ENCODE results near the gene CHD5. TPM values are rescaled to one million over a fixed set of nuclear protein-coding genes. Genes with fewer than 3 reads are reported as not detected.

Gene CHD5
- total RNA-seq, 1 donor from 2014 or later = 31.4 TPM

DNA sequence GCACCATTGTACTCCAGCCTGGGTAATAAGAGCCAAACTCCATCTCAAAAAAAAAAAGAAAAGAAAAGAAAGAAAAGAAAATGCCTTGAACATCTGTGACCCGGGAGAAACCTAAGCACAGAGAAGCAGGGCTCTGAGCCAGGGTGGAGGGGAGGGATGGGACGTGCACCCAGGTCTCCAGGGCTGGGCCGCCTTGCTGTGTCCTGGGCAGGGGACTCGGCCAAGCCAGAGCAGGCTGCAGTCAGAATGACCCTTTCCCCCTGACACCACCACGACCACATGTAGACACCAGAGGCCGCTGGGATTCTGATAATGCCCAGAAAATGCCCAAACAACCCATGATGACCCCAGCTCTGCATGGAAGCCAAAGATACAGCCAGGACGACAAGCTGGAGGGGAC is 17.8 kb downstream of the CHD5 start:
- DNase-seq (ENCODE audit: low spot score in 2 of 2) = no peak
- no peak for FAIRE-seq

DNA sequence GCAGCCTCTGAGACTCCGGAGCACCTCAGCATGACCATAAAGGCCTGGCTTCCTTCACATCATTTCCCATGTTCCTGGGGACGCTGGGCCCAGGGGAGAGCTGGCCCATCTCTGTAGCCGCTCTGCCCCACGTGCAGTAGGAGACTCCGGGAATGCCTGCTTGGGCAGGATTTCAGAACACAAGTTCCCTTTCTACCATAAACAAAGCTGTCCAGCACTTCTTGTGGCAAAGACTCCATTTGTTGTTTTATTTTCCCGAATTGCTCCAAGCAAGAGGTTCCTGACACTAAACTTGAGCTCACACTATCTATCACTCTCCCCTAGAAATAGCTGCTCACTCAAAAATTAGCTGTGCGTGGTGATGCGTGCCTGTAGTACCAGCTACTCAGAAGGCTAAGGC is 21.9 kb downstream of the CHD5 start:
- no peak for DNase-seq (ENCODE audit: low spot score in 2 of 2)
- FAIRE-seq = no peak

DNA sequence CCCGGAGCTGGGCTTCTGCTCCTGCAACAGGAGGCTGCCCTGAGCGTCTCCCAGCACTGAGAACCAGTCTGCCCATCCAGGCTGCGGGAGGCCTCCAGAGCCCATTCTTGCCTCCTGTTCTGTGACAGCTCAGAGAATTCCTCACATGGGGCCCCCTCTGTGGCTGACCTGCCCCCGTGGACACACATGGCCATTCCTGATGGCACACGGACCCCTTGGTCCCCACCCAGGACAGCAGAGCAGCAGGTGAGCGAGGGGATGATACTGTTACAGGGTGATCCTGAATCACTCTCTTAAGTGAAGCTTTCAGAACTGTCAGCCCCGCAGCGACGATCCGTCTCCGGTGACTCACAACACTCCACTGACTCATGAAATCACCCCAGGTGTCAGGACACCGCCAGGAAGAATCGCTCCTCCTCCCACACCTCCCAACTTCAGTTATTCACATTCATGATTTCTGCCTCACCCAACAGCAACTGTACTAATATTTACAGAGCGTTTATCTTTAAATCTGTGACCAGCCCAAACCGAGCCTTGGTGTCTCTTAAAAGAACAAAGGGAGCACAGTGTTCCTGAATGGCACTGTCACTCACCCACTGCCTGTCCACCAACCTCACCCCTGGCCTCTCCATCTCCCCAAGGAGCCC is 22.5 kb downstream of the CHD5 start:
- peak in 1 of 2 donors; percentile 67 for DNase-seq (ENCODE audit: low spot score in 2 of 2)
- FAIRE-seq = no peak

DNA sequence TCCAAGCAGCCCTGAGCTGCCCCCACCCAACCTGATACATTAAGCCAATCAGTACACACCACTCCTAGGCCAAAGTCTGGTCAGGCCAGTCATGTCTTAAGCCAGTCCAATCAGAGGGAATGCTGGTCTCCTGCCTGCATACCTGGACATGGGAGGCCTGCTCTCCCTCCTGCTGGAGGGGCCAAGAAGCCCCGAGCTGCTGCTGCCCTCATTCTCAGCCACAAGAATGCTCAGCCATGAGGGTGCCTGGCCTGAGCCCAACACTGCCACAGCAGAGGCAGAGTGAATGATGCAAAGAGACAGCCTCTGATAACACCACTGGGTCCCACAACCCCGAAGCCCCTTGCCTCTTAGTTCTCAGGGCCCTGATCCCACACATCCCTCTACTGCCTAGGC is 23.0 kb downstream of the CHD5 start:
- DNase-seq (ENCODE audit: low spot score in 2 of 2) (no peak), FAIRE-seq (no peak)

DNA sequence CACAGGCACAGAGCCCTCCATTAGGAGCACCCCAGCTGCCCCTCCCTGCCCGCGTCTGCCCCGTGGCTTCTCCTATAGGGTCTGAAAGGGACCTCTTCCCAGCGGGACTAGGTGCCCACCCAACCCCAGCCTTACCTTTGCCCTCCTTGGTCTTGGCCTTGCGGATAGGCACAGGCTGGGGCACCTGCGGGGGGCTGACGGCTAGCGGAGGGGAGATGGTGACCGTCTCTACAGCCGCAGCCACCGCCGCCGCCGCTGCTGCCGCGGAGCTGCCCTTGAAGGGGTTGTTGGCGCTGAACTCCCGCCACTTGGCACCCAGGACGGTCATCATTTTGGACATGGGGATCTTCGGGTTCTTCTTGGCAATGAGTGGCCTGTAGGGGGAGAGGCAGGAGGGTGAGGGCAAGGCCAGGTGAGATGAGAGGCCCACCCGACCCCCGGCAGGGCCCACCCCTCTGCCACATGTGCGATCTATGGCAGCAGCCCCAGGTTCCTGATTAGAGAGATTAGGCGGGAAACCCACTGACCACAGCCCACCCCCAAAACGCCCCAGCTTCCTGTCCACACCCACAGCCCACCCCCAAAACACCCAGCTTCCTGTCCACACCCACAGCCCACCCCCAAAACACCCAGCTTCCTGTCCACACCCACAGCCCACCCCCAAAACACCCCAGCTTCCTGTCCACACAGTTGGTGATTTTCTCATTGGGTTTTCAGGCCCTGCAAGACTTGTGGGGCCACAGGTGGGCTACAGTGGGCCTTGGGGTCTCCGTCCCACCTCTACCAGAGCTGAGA is 25.4 kb downstream of the CHD5 start:
- DNase-seq (ENCODE audit: low spot score in 2 of 2) (no peak), FAIRE-seq (no peak)

DNA sequence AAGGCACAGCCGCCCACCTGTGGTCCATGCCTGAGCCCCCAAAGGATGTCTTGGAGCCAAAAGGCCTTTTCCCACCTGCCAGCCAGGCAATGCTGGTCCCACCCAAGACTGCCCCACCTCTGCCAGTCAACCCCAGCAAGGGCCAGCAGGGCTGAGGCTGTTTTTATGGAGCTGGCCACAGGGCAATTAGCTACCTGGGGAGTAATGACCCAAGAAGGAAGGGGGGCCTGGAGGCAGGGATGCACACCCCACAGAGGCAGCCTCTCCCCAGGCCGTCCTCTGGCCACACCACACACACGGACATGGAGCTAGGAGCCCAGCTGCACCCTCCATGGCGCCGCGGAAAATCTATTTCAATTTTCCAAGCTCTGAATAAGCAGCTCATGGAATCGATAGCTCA is 27.2 kb downstream of the CHD5 start:
- no peak for DNase-seq (ENCODE audit: low spot score in 2 of 2)
- FAIRE-seq = no peak

DNA sequence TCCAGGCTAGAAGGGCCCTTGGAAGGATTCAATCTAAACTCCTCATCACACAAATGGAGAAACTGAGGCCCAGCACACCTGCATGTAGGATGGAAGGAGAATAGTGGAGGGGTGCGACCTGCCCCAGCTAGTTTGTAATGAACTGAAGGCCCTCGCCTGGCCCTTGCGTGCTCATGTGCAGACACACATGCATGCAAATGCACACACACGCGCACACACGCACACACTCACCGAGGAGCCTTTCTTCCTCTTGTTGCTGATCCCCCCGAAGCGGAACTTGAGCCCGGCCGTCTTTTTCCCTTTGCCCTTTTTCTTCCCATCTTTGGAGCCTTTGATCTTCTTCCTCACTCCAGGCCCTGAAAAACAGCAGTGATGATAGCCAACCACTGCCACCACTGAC is 27.9 kb downstream of the CHD5 start:
- FAIRE-seq (no peak), DNase-seq (ENCODE audit: low spot score in 2 of 2) (no peak)

DNA sequence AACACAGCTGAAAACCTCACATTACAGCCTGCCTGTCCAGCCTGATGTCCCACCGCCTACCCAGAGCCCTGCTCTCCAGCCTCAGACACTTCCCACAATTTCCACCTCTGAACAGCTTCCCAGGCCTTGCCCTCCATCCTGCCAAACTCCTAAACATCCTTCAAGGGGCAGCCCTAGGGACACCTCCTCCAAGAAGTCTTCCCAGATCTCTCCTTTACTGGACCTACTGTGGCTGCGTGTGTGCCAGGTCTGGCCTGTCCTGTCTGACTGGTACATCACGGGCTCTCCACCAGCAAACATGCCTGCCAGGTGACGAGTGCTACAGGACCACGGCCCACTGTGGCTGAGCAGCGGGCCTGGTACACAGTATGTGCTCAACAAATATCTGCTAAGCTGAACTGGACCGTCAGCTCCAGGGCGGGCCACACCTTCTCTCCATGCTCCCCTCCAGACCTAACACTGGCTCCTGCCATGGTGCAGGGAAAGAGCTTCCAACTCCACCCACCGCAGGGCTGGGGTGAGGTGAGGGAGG is 28.8 kb downstream of the CHD5 start:
- FAIRE-seq = no peak
- DNase-seq (ENCODE audit: low spot score in 2 of 2) = no peak

DNA sequence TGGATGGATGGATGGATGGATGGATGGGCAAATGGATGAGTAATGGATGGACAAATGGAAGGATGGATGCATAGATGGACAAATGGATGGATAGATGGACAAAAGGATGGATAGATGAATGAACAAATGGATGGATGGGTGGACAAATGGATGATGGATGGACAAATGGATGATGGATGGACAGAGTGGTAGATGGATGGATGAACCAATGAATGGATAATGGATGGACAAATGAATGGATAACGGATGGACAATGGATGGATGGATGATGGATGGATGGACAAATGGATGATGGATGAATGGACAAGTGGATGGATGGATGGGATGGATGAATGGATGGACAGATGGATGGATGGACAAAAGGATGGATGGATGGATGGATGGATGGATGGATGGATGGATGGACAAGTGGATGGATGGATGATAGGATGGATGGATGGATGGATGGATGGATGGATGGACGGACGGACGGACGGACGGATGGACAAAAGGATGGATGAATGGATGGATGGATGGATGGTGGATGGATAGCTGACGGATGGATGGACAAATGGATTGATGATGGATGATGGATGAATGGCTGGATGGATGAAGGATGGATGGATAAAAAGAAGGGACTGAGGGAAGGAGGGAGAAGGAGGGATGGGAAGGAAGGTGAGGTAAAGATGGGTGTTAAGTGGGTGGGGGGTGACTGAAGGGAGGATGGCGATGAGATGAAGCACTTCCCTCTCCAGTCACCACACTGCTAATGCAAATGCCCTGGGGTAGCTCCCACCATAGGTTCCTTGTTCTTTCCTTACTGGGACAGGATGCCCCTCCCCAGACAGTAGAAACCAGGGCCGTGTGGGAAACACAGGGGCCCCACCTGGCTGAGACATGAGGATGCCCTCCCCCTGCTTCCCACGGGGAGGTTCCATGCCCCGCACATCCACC is 29.8 kb downstream of the CHD5 start:
- FAIRE-seq (no peak), DNase-seq (ENCODE audit: low spot score in 2 of 2) (no peak)

DNA sequence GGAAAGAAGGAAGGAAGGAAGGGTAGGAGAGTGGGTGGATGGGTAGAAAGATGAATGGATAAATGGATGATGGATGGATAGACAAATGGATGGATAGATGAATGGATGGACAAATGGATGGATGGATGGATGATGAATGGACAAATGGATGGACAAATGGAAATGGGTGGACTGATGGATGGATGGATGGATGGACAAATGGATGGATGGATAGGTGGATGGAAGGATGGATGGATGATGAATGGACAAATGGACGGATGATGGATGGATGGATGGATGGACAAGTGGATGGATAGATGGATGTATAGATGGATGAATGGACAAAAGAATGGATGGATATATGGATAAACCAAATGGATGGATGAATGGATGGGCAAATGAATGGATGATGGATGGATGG is 30.5 kb downstream of the CHD5 start:
- DNase-seq (ENCODE audit: low spot score in 2 of 2) = no peak
- no peak for FAIRE-seq

DNA sequence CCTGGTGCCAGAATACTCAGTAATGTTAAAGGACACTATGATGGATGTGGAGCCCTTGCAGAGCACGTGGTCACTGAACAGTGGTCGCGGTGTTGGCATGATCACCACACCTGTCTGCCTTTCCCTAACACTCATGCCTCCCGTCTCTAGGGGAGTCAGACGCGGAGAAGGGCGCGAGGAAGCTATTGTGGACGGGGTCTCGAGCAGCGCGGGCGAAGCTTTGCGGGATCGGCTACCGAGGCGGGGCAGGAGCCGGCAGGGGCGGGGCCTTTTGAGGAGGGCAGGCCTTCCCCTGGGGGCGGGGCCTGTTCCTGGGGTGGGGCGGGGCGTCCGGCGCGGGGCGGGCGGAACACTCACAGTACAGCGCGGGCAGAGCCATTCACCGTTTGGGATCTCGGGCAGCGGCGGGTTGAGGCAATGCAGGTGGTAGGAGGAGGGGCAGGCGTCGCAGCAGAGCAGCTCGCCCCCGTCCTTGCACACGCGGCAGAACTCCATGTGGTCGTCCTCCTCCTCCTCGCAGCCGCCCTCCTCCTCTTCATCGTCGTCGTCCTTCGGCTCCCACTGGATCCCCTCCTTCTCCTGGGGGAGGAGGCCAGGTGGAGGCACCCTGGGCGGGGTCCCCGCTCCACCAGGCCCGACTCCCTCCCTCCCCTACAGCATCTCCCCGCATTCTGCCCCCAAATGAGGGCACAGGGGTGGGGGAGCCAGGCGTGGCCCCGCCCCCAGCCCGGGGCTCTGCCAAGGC is 31.5 kb downstream of the CHD5 start:
- DNase-seq (ENCODE audit: low spot score in 2 of 2) (peak in 1 of 2 donors; percentile 69), FAIRE-seq (no peak)

DNA sequence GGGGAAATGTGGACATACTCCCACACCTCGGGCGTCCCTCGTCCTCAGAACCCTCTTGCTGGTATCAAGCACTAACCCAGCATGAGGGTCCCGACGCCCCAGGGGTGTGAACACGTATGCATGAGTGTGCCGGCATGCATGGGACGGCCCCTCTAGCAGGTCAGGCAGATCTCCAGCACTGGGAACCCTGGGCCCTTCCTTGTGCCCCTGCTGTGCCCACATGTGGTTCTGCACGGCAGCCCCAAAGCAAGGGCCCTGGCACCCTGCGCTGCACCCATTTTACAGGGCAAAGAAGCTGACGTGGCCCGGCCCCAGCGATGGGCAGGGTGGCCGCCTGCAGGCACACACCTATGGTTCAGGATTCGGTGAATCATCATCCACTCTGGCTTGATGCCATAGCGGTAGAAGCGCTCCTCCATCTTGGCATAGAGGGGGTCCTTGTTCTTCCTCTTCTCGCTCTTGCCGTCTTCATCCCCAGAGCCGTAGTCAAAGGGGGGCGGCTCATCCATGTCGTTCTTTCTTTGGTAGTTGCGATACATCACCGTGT is 34.2 kb downstream of the CHD5 start:
- no peak for FAIRE-seq
- no peak for DNase-seq (ENCODE audit: low spot score in 2 of 2)

DNA sequence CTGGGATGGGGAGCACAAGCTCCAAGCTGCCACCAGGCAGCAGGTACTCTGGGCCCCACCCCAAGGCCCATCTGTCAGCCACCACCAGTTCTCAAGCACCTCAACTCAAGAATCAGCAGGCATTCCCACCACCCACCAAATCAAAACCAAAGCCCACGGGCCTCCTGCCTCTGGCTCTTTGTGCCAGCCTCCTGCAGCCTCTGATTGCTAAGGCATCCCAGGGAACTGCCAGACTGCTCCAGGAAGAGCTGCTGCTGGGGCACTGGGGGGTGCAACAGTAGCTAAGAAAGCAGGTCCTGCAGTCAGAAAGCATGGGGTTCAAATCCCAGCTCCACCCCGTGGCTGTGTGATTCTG is 34.7 kb downstream of the CHD5 start:
- FAIRE-seq (no peak), DNase-seq (ENCODE audit: low spot score in 2 of 2) (no peak)

DNA sequence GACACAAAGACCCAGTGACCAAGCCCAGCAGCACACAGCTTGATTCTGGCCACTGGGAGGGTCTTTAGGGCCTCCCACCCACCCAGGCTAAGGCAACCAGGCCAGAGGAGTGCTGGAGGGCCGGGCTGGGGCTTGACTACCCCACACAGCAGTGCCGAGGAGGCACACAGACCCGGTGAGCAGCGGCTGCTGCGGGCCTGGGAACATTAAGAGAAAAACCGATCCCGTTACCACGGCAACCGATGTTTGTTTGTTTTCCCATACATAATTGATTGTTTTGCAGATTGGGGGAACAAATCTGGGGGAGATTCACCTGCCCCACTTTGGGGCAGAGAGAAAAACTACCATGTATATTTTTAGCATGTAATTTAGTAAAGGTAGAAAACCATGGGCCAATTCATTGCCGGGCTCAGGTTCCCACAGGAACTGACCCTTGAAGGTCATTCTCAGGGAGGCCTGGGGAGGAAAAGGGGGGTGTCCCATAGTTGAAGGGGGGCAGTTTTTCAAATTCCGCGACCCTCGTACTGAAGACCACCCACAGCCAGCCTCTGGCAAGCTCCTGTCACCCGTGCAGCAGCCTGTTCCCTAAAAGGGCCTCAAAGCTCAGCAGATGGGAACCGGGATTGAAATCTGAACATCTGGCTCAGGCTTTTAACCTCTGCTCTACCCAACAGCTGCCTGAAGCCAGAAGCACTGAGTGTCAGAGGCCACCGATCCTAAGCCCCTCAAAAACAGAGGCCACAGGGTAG is 35.3 kb downstream of the CHD5 start:
- DNase-seq (ENCODE audit: low spot score in 2 of 2) = no peak
- FAIRE-seq = no peak

DNA sequence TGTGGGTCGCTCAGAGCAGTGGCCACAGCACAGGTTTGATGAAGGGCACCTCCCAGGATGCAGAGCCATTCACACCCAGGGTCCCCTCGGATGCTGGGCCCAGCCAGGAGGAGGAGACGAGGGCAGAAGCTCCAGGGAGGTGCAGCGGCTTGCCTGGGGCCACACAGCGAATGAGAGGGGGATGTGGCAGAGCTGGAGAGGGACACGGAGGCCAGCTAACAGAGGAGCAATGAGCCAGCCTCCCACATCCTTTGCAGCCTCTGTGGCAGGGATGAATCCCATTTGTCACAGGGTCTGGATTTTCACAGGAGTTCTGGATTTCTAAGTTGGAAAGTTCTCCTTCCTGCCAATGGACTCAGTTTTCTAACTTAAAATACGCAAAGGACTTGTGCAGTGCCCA is 35.9 kb downstream of the CHD5 start:
- no peak for FAIRE-seq

DNA sequence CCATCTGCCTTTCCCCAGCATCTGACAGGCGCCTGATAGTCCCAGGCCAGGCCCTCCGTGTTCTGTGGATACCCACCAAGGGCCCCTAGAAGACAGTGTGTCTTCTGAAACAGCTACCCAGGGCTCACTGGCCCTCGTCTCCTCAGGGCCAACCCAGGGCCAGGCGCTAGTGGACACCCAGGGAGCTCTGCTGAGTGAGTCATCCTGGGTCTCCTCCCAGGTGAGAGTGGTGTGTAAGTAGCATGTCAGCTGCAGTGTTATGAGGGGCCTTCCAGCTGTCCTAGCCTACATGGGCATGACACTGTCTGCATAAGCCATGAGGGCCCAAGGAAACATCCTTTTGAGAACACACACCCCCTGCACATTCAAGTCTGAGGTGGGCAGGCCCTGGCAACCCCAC is 36.7 kb downstream of the CHD5 start:
- no peak for FAIRE-seq
- DNase-seq (ENCODE audit: low spot score in 2 of 2) = no peak

More for the DNA sequence above, 35.9 kb downstream of the CHD5 start:
- DNase-seq (ENCODE audit: low spot score in 2 of 2) = no peak

DNA sequence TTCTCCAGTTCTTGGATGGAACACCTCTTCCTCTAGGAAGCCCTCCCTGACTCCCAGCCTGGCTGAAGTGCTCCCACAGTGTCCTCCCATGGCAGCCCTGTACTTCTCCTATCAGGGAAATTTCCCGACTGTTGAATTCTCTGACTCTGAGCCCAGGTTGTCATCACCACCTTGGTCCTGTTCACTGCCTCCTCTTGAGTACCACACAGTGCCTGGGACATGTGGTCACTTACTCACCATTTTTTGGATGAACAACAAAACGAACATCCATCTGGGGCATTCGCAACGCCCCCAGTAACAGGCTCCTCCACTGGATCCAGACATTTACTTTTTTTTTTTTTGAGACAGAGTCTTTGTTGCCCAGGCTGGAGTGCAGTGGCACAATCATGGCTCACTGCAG is 37.4 kb downstream of the CHD5 start:
- FAIRE-seq (no peak), DNase-seq (ENCODE audit: low spot score in 2 of 2) (no peak)

DNA sequence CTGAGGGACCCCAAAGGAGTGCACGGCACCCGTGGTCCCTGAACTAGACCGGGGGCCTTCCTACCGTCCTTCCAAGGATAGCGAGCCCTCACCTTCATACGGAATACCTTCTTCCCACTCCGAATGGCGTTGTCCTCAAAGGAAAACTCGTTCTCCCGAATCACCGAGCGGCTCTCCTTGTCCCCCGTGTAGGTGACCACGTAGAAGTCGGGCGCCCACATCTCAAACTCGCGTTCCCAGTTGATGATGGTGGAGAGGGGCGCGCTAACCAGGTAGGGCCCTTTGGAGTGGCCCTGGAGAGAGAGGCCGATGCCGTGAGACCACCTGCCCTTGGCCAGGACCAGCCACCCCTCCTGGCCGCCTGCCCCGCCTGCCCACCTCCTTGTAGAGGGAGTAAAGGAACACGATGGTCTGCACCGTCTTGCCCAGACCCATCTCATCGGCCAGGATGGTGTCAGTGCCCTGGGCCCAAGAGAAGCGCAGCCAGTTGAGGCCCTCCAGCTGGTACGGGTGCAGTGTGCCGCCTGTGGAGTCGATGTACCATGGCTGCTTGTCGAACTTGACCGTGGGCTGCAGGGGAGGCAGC is 38.0 kb downstream of the CHD5 start:
- no peak for DNase-seq (ENCODE audit: low spot score in 2 of 2)
- FAIRE-seq = no peak

DNA sequence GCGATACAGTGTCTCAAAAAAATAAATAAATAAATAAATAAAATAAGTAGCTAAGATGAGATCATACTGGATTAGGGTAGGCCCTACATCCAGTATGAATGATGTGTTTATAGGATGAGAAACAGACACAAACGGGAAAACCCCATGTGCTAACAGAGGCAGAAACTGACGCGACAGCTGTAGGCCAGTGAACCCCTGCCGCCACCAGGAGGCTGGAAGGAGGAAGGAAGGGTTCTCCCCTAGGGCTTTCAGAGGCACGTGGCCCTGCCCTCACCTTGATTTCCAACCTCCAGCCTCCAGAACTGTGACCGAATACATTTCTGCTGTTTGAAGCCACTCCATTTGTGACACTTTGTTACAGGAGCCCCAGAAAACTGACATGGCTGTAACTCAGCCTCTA is 38.5 kb downstream of the CHD5 start:
- FAIRE-seq (no peak), DNase-seq (ENCODE audit: low spot score in 2 of 2) (no peak)
